ENCODE data around the gene BCAS1.

The BCAS1 gene, protein sequence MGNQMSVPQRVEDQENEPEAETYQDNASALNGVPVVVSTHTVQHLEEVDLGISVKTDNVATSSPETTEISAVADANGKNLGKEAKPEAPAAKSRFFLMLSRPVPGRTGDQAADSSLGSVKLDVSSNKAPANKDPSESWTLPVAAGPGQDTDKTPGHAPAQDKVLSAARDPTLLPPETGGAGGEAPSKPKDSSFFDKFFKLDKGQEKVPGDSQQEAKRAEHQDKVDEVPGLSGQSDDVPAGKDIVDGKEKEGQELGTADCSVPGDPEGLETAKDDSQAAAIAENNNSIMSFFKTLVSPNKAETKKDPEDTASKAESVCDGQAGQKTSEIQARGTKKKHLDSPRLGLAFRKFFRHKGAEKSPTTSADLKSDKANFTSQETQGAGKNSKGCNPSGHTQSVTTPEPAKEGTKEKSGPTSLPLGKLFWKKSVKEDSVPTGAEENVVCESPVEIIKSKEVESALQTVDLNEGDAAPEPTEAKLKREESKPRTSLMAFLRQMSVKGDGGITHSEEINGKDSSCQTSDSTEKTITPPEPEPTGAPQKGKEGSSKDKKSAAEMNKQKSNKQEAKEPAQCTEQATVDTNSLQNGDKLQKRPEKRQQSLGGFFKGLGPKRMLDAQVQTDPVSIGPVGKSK

DNA sequence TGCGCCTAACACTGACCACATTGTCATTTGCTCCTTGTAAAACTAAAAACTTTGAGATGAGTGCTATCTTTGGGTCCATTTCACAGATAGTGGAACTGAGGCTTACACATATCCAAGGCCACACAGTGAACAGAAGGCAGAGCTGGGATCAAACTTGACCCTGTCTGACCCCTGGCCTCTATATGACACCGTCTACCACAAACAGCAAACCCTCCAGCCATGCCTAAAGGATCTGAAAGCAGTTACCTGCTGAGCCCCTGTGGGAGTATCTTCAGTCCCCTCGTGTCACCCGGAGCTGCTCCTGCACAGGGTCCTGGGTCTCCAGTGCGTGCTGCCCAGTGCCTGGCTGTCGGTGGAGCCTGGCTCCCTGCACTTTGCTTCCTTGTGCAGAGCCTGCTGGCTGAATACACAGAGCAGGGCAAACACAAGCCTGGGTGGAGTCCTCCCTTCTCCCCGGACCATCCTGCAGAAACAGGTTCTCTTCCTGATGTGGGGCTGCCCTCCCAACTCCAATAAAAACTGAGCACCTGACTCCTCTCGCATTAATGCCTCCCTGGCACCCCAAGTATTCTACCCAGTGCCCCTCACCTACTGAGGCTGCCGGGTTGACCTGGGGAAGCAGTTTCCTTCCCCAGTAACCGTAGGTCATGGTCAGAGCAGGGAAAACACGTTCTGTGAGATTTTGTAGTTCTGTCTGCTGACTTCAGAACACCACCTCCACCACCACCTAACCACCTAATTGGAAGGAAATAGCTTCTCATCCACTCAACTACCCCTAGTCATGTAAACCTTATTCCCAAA lies at the start of gene BCAS1:
BCAS1 (minus strand) TSS at position 408 of the 801 bp plus-strand sequence. CDS start 11,876 bp downstream, outside the sequence.
- DNase-seq = no peak

DNA sequence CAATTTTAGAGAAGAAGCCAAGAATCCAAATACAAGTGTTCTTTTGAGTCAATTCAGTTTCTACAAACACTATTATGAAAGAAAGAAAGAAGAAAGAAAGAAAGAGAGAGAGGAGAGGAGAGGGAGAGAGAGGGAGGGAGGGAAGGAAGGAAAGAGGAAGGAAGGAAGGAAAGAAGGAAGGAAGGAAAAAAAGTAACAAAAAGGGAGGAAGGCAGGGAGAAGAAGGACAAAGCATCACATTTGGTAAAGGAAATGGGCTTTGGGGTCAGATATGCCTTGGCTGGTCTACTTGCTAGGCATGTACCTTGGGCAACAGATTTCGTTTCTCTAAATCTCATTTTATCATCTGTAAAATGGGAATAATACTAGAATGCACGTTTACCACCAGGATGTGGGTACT lies 49.4 kb upstream of the BCAS1 start:
- DNase-seq = no peak

DNA sequence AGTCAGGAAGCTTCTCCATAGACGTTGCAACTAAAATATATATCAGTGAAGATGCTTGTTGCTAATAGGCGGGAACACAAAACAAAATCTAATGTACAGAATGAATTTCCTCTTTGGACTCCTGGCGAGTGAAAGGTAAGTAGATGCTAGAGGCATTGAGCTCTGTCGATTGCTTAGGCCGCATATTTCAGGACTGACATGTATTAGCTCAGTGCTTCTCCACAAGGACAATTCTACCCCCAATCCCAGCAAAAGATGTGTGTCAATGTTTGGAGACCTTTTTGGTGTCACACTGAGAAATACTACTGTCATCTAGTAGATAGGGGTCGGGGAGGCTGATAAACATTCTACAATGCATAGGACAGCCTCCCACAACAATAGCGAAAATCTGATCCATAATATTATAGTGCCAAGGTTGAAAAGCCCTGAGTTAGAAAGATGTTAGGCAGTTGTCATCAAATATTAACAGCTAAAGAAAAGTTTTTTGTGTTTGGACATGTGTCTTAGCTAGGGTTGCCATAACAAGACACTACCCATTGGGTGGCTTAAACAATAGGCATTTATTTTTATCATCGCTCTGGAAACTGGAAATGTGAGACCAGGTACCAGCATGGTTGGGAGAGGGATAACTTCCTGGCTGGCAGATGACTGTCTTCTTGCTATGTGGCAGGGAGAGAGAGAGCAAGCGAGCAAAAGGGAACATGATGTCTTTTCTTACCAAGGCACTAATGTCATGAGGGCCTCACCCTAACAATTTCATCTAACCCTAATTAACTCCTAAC lies 48.0 kb upstream of the BCAS1 start:
- DNase-seq = no peak

DNA sequence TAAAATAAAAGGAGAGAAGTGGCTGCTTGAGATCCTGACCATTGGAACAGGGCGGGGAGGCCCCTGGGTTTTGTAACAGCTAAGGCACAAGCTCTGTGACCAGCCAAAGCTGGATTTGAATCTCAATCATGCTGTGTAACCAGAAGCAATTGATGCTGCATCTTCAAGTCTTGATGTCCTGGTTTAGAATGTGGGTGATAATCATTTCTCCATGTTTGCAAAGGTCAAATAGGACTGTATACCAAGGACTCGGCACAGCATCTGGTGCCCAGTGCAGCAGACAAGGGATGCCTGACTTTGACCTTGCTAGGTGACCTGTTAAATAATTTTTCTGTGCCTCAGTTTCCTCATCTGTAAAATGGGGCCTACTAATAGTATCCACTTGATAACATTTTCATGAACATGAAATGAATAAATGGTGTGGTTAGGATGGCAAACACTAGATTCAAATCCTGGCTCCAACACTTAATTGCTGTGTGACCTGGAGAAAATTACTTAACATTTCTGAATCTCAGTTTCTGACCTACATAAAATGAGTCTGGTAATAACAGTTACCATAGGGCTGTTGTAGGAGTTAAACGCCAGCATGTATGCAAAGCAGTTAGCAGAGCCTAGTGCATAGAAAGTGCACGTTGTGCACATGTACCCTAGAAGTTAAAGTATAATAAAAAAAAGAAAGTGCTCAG lies 46.3 kb upstream of the BCAS1 start:
- no peak for DNase-seq

DNA sequence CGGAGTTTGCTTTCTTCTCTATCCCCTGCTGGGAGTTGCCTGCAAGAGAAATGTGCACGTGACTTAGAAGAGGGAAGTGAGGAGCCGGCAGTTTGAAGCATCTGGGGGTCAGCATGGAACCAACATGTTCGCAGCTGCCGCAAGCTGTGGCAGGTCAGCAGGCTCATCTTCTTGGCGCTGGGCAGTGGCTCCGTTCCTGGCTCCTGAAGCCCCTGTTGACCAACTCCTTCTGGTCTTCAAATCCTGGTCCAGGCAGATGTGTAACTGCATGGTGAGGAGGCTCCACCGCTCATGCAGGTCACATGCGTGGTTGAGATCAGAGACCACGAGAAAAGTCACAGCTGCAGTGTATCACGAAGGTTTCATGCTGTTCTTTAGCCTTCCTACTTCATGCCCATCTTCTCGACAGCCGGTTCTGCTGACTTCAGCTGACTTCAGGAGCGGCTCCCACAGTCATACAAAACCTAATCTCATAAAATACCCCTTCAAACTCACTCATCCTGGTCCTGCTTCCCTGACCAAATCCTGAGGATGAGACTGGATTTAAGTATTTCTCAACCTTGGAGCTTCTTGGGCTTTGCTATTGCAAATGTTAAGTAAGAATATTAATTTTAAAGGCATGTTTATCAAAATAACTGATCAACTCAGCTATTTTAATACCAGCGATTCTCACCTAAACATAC lies 44.9 kb upstream of the BCAS1 start:
- DNase-seq = no peak

DNA sequence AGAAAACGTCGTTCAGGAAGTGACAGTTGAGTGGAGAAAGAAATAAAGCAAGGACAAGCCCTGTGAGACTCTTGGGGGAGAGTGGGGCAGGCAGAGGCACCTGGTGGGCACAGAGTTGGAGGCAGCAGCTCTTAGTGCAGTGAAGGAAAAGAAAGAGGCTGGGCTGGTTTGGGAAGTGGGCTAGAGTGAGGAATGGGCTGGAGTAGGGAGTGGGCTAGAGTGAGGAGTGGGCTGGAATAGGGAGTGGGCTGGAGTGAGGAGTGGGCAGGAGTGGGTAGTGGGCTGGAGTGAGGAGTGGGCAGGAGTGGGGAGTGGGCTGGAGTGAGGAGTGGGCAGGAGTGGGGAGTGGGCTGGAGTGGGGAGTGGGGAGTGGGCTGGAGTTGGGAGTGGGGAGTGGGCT lies 43.7 kb upstream of the BCAS1 start:
- DNase-seq = no peak

DNA sequence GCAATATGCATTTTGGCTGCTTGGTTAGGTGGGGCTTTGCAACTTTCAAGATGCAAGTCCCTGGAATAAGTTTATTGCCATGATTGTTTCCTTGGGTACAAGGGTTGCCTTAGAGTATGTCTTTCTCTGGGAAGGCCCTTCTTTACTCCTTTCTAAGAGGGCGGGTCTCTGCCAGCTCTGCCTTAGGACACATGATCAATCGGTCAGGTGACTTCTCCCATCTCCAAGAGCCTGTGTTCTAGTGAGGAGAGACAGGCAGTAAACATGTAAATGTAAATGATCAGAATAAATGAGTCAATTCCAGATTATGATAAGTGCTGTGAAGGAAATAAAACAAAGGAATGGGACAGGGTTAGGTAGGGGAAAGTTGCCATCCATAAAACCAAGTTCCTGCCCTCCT lies 43.2 kb upstream of the BCAS1 start:
- no peak for DNase-seq

DNA sequence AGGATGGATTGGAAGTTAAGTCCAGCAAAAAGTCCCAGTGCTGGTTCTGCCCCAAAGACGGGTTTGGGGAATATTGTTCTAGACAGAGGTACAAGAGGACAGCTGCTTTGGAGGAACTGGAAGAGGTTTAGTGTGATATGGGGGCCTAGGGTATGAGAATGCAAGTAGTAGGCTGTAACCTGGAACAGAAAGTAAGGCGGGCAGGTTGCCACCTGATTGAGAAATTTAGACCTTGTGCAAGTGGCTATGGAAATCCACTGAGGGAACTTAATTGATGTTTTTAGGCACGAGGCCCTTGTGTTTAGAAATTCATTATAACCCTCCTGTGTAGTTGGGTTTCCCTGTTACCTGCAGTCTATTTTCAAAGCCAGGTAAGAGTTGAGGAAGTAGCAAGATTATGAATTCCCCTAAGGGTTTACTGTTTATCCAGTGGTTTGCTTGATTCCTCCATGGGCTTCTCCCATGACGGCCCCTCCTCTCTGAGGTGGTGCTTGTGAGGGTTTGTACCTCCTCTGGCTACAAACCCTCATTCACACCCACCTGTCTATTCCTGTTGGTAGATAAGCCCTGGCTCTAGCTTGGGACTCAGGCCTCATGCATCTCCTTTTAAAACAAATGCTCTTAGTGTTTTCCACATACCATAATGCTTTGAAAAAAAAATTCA lies 42.0 kb upstream of the BCAS1 start:
- DNase-seq = no peak

DNA sequence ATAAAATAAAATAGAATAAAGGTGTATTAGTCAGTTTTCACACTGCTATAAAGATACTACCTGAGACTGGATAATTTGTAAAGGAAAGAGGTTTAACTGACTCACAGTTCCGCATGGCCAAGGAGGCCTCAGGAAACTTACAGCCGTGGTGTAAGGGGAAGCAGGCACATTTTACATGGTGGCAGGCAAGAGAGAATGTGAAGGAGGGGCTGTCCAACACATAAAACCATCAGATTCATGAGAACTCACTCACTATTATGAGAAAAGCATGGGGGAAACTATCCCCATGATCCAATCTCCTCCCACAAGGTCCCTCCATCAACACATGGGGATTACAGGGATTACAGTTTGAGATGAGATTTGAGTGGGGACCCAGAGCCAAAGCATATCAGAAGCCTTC lies 41.1 kb upstream of the BCAS1 start:
- no peak for DNase-seq

DNA sequence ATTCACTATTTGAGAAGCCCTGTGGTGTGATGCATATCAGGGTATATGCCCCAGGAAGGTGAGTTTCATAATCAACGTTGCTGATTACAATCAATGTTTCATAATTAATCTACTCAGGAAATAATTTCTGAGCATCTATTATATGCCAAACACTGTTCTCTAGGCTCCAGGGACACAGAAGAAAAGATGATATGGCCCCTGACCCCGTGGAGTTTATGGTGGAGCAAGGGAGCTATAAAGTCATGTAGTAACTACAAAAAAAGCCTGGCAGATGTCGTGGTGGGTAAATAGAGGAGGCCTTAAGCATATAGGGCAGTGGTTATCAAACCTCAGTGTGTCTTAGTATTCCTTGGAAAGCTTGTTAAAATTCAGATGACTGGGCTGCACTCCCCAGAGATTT lies 40.1 kb upstream of the BCAS1 start:
- no peak for DNase-seq

DNA sequence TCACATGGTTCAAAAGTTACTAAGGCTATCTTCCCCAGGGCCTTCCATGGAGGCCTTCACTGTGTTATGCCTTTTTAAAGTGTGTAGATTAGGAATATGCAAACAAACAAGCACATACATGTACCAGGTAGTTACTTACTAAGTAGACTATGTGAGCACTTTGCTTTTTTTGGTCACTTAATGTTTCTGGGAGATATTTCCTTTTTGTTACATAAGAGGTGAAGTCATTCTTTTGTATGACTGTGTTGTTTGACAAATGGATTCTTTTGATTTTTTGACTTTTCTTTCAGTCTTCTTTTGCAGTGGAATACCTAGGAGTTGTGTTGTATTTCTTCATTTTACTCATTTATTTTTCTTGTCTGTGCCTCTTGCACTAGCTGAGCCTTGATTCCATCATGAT lies 39.6 kb upstream of the BCAS1 start:
- DNase-seq = no peak

DNA sequence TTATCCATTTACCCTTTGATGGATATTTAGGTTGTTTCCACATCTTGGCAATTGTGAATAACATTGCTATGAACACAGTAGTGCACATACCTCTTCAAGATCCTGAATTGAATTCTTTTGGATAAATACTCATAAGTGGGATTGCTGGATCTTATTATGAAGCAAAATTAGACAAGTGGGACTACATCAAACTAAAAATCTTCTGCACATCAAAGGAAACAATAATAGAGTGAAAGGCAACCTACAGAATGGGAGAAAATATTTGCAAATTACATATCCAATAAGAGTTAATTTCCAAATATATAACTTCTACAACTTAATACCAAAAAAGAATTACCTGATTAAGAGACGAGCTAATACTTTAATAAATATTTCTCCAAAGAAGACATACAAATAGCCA lies 38.4 kb upstream of the BCAS1 start:
- no peak for DNase-seq

DNA sequence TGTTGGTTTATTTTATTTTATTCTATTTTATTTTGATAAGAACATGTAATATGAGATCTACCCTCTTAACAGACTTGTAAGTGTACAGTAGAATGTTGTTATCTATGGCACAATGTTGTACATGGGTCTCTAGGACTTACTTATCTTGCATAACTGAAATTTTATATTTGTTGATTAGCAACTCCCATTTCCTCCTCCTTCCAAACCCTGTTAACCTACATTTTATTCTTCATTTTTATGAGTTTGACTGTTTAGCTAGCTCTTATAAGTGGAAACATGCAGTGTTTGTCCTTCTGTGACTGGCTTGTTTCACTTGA lies 37.9 kb upstream of the BCAS1 start:
- DNase-seq = no peak

DNA sequence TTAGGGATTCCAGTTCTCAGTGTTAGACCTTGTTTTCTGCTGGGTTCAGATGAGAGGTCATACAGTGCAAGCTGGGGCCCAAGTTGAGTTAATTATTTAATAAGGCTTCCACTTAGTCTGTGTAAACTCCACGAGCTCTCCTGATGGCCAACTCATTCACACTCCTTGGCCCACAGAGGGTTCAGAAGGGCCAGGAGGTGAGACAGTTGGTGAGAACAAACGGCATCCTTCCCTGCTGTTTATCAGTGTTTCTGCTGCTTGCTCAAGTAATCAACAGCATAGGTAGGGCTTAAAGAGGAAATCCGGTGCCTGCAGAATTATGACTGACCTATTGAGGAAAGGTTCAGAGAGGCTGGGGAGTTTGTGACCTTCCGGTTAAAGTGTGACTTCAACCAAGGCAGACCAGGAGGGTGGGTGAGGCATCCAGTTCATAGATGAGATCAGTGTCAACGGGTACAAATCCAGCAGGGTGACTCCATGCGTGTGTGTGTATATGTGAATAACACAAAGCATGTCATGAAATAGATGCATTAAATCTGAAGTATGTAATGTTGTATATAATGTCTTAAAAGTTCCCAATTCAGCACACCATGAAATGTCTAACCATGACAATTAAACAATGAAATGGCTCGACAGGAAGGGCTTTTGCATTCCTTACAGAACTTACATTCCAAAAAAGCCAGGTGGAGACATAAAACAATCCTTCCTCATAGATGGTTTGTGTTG lies 37.4 kb upstream of the BCAS1 start:
- no peak for DNase-seq

DNA sequence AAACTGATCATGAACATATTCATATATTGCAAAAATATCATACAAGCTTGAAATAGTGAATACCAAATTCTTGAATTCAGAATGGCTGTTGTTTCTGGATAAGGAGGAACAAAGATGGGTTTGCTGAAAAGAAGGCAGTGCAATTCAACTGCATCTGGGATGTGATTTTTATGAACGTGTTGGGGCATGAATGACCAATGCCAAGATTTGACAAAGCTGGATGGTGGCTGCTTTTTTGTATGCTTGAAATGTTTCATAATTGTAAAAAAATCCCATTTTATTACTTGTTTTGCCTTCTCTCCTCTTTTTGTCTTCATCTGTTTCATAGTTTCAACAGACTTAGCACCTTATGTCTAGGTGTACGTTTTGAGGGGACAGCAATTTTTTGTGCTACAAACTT lies 36.8 kb upstream of the BCAS1 start:
- no peak for DNase-seq

DNA sequence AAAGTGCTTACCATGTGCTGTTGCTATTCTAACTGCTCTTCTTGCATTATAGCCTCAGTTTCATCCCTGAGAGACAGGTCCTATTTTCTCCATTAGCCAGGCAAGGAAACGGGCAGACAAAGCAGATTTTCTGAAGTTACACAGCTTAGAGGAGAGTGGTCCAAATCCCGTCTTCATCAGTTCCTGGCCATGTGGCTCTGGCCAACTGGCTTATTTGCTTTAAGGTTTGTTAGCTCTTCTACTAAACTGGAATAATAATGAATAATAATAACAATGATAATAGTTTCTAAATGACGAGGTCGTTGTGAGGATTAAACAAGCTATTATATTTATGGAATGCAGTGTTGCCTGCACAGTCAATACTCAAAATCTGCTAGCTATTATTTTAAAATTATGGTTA lies 35.8 kb upstream of the BCAS1 start:
- no peak for DNase-seq

DNA sequence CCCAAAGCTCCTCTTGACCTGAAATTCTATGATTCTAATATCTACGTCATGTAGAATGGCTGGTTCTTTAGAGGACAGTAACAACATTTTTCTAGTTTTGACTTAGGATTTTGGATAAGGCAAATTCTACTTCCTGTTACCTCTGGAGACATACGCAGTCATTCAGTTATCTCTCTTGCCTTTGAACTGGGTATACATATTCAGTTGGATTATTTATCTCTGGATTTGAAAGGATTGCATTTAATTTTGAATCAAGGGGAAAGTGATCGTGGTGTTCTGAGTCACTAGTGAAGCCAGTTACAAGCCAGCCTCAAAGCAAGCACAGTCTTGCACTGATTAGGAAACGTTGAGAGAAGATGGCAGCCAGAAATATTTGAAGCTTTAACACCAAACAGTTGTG lies 35.3 kb upstream of the BCAS1 start:
- DNase-seq = no peak

DNA sequence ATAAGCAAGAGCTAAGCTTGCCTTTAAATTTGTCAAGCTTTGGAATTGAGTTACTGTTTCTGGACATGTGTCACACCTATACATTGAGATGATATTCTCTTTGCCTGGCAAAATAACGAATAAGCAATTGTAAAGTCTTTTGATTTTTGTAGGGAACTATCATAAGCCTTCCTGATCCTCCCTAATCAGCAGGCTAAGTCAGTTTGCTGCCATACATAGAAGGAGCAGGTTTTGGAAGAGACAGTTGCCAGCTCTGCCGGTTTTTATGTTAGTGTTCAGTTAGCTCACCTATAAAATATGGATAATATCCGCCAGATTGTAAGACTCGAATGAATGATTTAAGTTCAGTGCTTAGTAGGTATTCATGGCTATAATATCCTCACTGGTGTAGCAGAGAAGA lies 34.4 kb upstream of the BCAS1 start:
- DNase-seq = no peak

DNA sequence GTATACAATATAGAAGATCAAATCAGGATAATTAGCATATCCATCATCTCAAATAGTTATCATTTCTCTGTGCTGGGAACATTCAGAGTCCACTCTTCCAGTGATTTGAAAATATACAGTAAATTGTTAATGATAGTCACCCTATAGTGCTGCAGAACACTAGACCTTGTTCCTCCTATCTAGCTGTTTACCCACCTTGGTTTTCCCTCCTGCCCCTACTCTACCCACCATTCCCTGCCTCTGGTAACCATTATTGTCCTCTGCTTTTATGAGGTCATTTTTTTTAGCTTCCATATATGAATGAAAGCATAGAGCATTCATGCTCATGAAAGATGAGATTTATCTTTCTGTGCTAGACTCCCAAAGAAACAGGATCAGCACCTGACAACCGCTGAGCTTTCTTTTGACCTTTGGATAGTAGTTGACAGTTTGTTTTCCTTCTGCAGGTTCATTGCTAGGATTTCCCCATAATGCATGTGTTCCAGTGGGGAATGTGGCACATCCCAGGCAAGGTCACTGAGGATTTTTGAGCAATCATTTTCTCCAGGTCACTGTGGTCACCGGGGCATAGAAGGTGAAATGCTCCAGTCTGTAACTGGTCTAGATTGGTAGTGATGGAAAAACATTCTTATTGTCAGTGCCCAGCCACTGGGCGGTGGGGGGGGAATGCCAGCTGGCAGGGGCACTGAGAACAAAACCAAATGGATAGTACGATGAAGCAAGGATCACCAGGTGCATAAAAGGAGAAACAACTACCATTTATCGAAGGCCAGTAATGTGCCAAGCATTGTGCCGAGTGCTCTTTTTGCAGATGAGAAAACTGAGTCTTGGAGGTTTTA lies 33.6 kb upstream of the BCAS1 start:
- DNase-seq = no peak
